H1 (cell line): ENCODE measurements around the gene ARHGEF26. TPM values are rescaled to one million over a fixed set of nuclear protein-coding genes. Genes with fewer than 3 reads are reported as not detected.

Experiments
- CTCF ChIA-PET: fragments of 300-600 bp; sonication (Branson Sonifier 250); formaldehyde crosslinking; loops from one replicate; lab custom pipeline; 2021; ENCODE audit not compliant: partially characterized antibody; lab: Charles Lee
- POLR2A ChIA-PET: fragments of 300-600 bp; sonication (Branson Sonifier 250); formaldehyde crosslinking; loops from one replicate; lab custom pipeline; 2021; ENCODE audit warnings: inconsistent platforms; ENCODE audit not compliant: partially characterized antibody; lab: Charles Lee
- DNase-seq, 2 experiments: peaks; one replicate each; pipeline versions ENCODE4 v3.0.0 to v3.0.0-alpha.2; 2010 to 2022; ENCODE audit warnings: low spot score in 2 of 2, low read depth in 1 of 2, mixed read lengths in 1 of 2
- FAIRE-seq: peaks from 2 replicates; lab custom pipeline; 2011; peaks lifted over from hg19 to GRCh38; lab: Jason Lieb, UNC
- H2AFZ ChIP-seq: 2 replicates; pipeline ENCODE4 v1.8.1; 2012; ENCODE audit warnings: low read length, inconsistent platforms
- H2AK5ac ChIP-seq: 2 replicates; pipeline ENCODE4 v1.6.1; 2013; ENCODE audit warnings: low read depth, low read length
- H2BK120ac ChIP-seq: replicated peaks from 2 replicates; pipeline ENCODE3; 2013; ENCODE audit warnings: low read depth, low read length, inconsistent platforms
- H2BK12ac ChIP-seq: 2 replicates; pipeline ENCODE4 v1.6.1; 2013; ENCODE audit warnings: low read depth, low read length
- H2BK15ac ChIP-seq: 2 replicates; pipeline ENCODE4 v1.6.1; 2013; ENCODE audit warnings: low read length
- H2BK20ac ChIP-seq: 2 replicates; pipeline ENCODE4 v1.6.1; 2013; ENCODE audit warnings: low read length
- H2BK5ac ChIP-seq: 2 replicates; pipeline ENCODE4 v1.6.1; 2013; ENCODE audit warnings: low read depth, low read length
- H3K14ac ChIP-seq: 2 replicates; pipeline ENCODE4 v1.6.1; 2013; ENCODE audit warnings: inconsistent platforms; ENCODE audit not compliant: insufficient read length
- H3K18ac ChIP-seq: 2 replicates; pipeline ENCODE4 v1.6.1; 2013; ENCODE audit warnings: low read length; ENCODE audit errors: extremely low read depth
- H3K23ac ChIP-seq: 2 replicates; pipeline ENCODE4 v1.6.1; 2013; ENCODE audit warnings: inconsistent platforms; ENCODE audit not compliant: insufficient read length
- H3K23me2 ChIP-seq: 2 replicates; pipeline ENCODE4 v1.6.1; 2013; ENCODE audit warnings: low read depth, low read length
- H3K27ac ChIP-seq: 2 replicates; pipeline ENCODE4 v1.6.1; 2011; ENCODE audit warnings: low read depth, low read length, inconsistent platforms
- H3K27me3 ChIP-seq, 4 experiments: replicated peaks in 1 of 4; 1 replicate in 1 of 4; 2 replicates in 3 of 4; pipeline versions ENCODE4 v1.6.1 to v1.8.1; 2011 to 2013; ENCODE audit warnings: low read length in 3 of 4, mild to moderate bottlenecking in 3 of 4, inconsistent platforms in 2 of 4, mixed read lengths in 2 of 4, moderate library complexity in 1 of 4; ENCODE audit not compliant: control insufficient read depth in 3 of 4, insufficient read depth in 3 of 4; ENCODE audit errors: extremely low read depth in 1 of 4
- H3K36me3 ChIP-seq, 4 experiments: 2 replicates each; pipeline versions ENCODE4 v1.6.1 to v1.8.1; 2011 to 2013; ENCODE audit warnings: mild to moderate bottlenecking in 4 of 4, low read length in 3 of 4, moderate library complexity in 2 of 4, control low read depth in 1 of 4, inconsistent platforms in 1 of 4; ENCODE audit not compliant: insufficient read depth in 4 of 4, control insufficient read depth in 2 of 4
- H3K4ac ChIP-seq: replicated peaks from 2 replicates; pipeline ENCODE3; 2013; ENCODE audit warnings: low read length, low read depth, mixed read lengths, inconsistent platforms; ENCODE audit not compliant: insufficient read length
- H3K4me1 ChIP-seq, 4 experiments: replicated peaks in 1 of 4; 1 replicate in 1 of 4; 2 replicates in 3 of 4; pipeline versions ENCODE4 v1.6.1 to v1.8.1; 2011 to 2013; ENCODE audit warnings: low read length in 3 of 4, inconsistent platforms in 2 of 4, mixed read lengths in 1 of 4; ENCODE audit not compliant: insufficient read depth in 4 of 4, control insufficient read depth in 3 of 4
- H3K4me2 ChIP-seq, 2 experiments: 2 replicates each; pipeline versions ENCODE4 v1.6.1 to v1.8.1; 2011 to 2013; ENCODE audit warnings: low read depth in 2 of 2, low read length in 2 of 2, control low read depth in 1 of 2, inconsistent platforms in 1 of 2, mild to moderate bottlenecking in 1 of 2; ENCODE audit not compliant: insufficient read depth in 1 of 2
- H3K4me3 ChIP-seq, 4 experiments: fragments of 200-600, 300-600 bp in 1 of 4; sonication (generic), shearing (Covaris generic), sonication (Bioruptor Twin) in 1 of 4; 2 replicates each; pipeline versions ENCODE4 v1.5.1 to v1.8.1; 2011 to 2016; ENCODE audit warnings: low read length in 4 of 4, low read depth in 3 of 4, control low read depth in 2 of 4, inconsistent platforms in 2 of 4, mild to moderate bottlenecking in 2 of 4, mixed read lengths in 1 of 4, moderate library complexity in 1 of 4; ENCODE audit not compliant: insufficient read depth in 2 of 4; ENCODE audit errors: extremely low read depth in 1 of 4
- H3K56ac ChIP-seq: replicated peaks from 2 replicates; pipeline ENCODE3; 2013; ENCODE audit warnings: low read depth, mild to moderate bottlenecking, mixed read lengths, low read length, inconsistent platforms; ENCODE audit not compliant: insufficient read length
- H3K79me1 ChIP-seq: 2 replicates; pipeline ENCODE4 v1.6.1; 2013; ENCODE audit warnings: low read depth, low read length, control low read depth
- H3K79me2 ChIP-seq, 2 experiments: 2 replicates each; pipeline versions ENCODE4 v1.6.1 to v1.8.1; 2012 to 2013; ENCODE audit warnings: low read length in 2 of 2, mild to moderate bottlenecking in 2 of 2, inconsistent platforms in 1 of 2; ENCODE audit not compliant: insufficient read depth in 2 of 2, control insufficient read depth in 1 of 2
- H3K9ac ChIP-seq, 4 experiments: replicated peaks in 1 of 4; 1 replicate in 1 of 4; 2 replicates in 3 of 4; pipeline versions ENCODE4 v1.6.1 to v1.8.1; 2011 to 2013; ENCODE audit warnings: low read depth in 3 of 4, low read length in 3 of 4, control low read depth in 2 of 4, mild to moderate bottlenecking in 2 of 4, moderate library complexity in 2 of 4, inconsistent platforms in 1 of 4; ENCODE audit errors: extremely low read depth in 1 of 4
- H3K9me3 ChIP-seq, 2 experiments: 2 replicates each; pipeline versions ENCODE4 v1.6.1 to v1.8.1; 2012 to 2013; ENCODE audit warnings: mild to moderate bottlenecking in 2 of 2, moderate library complexity in 2 of 2, control low read depth in 1 of 2, inconsistent platforms in 1 of 2, low read depth in 1 of 2, low read length in 1 of 2, mixed read lengths in 1 of 2; ENCODE audit not compliant: insufficient read depth in 2 of 2
- H4K20me1 ChIP-seq, 2 experiments: replicated peaks in 1 of 2; 2 replicates each; pipeline versions ENCODE3 to v1.8.1; 2011 to 2013; ENCODE audit warnings: inconsistent platforms in 2 of 2, low read length in 2 of 2, mild to moderate bottlenecking in 1 of 2; ENCODE audit not compliant: insufficient read depth in 2 of 2, control insufficient read depth in 1 of 2
- H4K5ac ChIP-seq: 2 replicates; pipeline ENCODE4 v1.6.1; 2013; ENCODE audit warnings: low read length, low read depth, mixed read lengths, inconsistent platforms; ENCODE audit not compliant: insufficient read length
- H4K8ac ChIP-seq: 2 replicates; pipeline ENCODE4 v1.8.0; 2013; ENCODE audit warnings: mild to moderate bottlenecking, moderate library complexity, low read length, inconsistent platforms; ENCODE audit not compliant: insufficient read depth; ENCODE audit errors: extremely low read depth
- H4K91ac ChIP-seq: replicated peaks from 2 replicates; pipeline ENCODE3; 2013; ENCODE audit warnings: low read length, mixed read lengths, inconsistent platforms; ENCODE audit not compliant: insufficient read length
- CEBPB ChIP-seq: IDR thresholded peaks from 2 replicates; pipeline ENCODE4 v1.6.1; 2012; ENCODE audit warnings: low read depth, low read length
- SUZ12 ChIP-seq: fragments of 200-600 bp; sonication (generic); IDR thresholded peaks from 2 replicates; pipeline ENCODE4 v1.6.1; 2012; ENCODE audit warnings: mild to moderate bottlenecking, inconsistent platforms, low read length, moderate library complexity, mixed read lengths
- TAF7 ChIP-seq: optimal IDR thresholded peaks from 2 replicates; pipeline ENCODE3; 2011; ENCODE audit warnings: low read depth, mild to moderate bottlenecking, inconsistent platforms, low read length, moderate library complexity, borderline replicate concordance
- polyA plus RNA-seq, 7 experiments: library from polyadenylated mRNA; depleted of rRNA in 3 of 7; stranded (reverse) in 5 of 7; unstranded in 2 of 7; fragments of >200 nt in 5 of 7; fragments of 200-250 nt in 2 of 7; gene quantifications; 1 replicate in 5 of 7; 2 replicates in 1 of 7; 4 replicates in 1 of 7; pipeline versions ENCODE4 v1.2.1 to v1.2.3, GENCODE V29; 2011 to 2013; ENCODE audit warnings: missing spikeins in 2 of 7, mixed read lengths in 2 of 7
- total RNA-seq: library from RNA; stranded (reverse); fragmentation: NEBNext Ultra II Directional; extraction: Animal tissue kit (Norgen Biotek cat#: 25700); gene quantifications from 2 replicates; pipeline ENCODE4 v1.2.1, GENCODE V29; 2021
- TF ChIP-seq, protein P1 (sequence below): IDR thresholded peaks from 2 replicates; pipeline ENCODE4 v1.6.1; 2011; ENCODE audit warnings: low read depth, mild to moderate bottlenecking, low read length; ENCODE audit not compliant: insufficient read depth

The ARHGEF26 gene
- total and polyA plus RNA-seq, 2 of the 8 experiments (the other 6 are each of a cell fraction or from before 2014, with no cell fraction given), result 3.1 to 15.6 TPM

DNA sequence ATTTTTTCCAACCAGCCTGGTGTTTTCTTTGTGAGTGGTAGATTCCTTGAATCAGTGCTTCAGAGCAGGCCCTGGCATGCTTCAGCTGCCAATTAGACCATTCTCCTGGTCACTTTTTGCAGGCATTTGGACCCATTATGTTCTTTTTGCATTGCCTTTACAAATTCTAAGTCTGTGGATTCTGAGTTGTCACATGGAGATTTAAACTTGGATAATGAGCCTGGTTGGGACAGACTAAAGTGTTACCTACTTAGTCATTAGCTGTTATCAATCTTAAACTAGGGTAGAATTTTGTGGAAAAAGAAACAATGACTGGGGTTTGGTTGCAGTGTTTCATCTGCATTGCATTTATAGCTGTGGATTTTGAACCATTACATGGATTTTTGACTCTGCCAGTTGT is 40.6 kb downstream of the ARHGEF26 start:
- H3K4me3 ChIP-seq, result no peak overlapping the region
- peaks cover 0 to 1% (median 0%) of the 10 kb centered on the region in 4 experiments; a peak in 1 of 7 replicates for H3K27me3 ChIP-seq
- H3K18ac ChIP-seq, result no peak overlapping the region
- no peak overlapping the region for H3K23ac ChIP-seq
- no peaks in the 10 kb centered on the region for H3K36me3 ChIP-seq
- H3K4ac ChIP-seq, result no peak overlapping the region
- H2BK15ac ChIP-seq, result no peak overlapping the region
- no peaks in the 10 kb centered on the region for H3K79me1 ChIP-seq
- H2BK12ac ChIP-seq, result no peak overlapping the region
- H3K27ac ChIP-seq, result no peak overlapping the region
- H2AFZ ChIP-seq, result no peak overlapping the region
- H4K8ac ChIP-seq, result no peak overlapping the region
- no peak overlapping the region for H3K14ac ChIP-seq
- H3K79me2 ChIP-seq, result no peaks in the 10 kb centered on the region
- H4K20me1 ChIP-seq, result no peaks in the 10 kb centered on the region
- no peak for TF ChIP-seq SUZ12
- no peak for TF ChIP-seq CEBPB
- TF ChIP-seq TAF7, result no peak
- TF ChIP-seq, protein P1, sequence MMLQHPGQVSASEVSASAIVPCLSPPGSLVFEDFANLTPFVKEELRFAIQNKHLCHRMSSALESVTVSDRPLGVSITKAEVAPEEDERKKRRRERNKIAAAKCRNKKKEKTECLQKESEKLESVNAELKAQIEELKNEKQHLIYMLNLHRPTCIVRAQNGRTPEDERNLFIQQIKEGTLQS, result no peak
- TF ChIP-seq, all 59 proteins: peak for 0
- H4K91ac ChIP-seq, result no peak overlapping the region
- no peak overlapping the region for H4K5ac ChIP-seq
- H3K4me1 ChIP-seq, result peaks cover 0 to 5% (median 0%) of the 10 kb centered on the region in 4 experiments; a peak in 1 of 7 replicates
- H3K9ac ChIP-seq, result no peak overlapping the region
- no peak overlapping the region for H2BK120ac ChIP-seq
- H2AK5ac ChIP-seq, result no peak overlapping the region
- H2BK20ac ChIP-seq, result no peak overlapping the region
- no peak overlapping the region for H3K4me2 ChIP-seq
- H3K23me2 ChIP-seq, result no peaks in the 10 kb centered on the region
- ChIA-PET CTCF (interaction anchor here (1.3 kb wide), 1 partner anchor 9 kb away, joined by 3 read pairs; no protein-coding TSS in a partner anchor), POLR2A (interaction anchor here (0.8 kb wide), 1 partner anchor 14 kb away, joined by 3 read pairs; no protein-coding TSS in a partner anchor)
- H3K56ac ChIP-seq, result no peak overlapping the region
- no peaks in the 10 kb centered on the region for H3K9me3 ChIP-seq
- H2BK5ac ChIP-seq, result no peak overlapping the region
- FAIRE-seq (no peak), DNase-seq (no peak)
